Measurements from ENCODE around the gene MAP7D2. TPM values are rescaled to one million over a fixed set of nuclear protein-coding genes. Genes with fewer than 3 reads are reported as not detected.

Gene MAP7D2
- total and polyA plus RNA-seq, 9 of the 15 experiments (the other 6 are each of a cell fraction or from before 2014, with no cell fraction given) = 0.01 to 0.04 (median 0.03) TPM; not detected in 4

- TF ChIP-seq CTCF (IDR thresholded peaks at IDR 0.05 in 2 of 3, conservative IDR thresholded peaks at IDR 0.05 in 1 of 3; ENCODE audit: insufficient read depth in 2 of 3, low read depth in 1 of 3, low read length in 3 of 3) (peak; percentile 52 to 70 (median 58)), ZNF717 (CRISPR knock-in tag; IDR thresholded peaks at IDR 0.05) (no peak), NR2C1 (IDR thresholded peaks at IDR 0.05) (no peak), NR2C1 (tag; IDR thresholded peaks at IDR 0.05) (no peak)
These were observed 49.6 kb downstream of the MAP7D2 start (continued) for GRCh38 chrX:20066968-20067708.

GRCh38 chrX:20063716-20064351 lies 52.9 kb downstream of the MAP7D2 start:
- no TSS peak for BruUV-seq (replicated peaks)
- TF ChIP-seq CTCF (IDR thresholded peaks at IDR 0.05 in 2 of 3, conservative IDR thresholded peaks at IDR 0.05 in 1 of 3; ENCODE audit: insufficient read depth in 2 of 3, low read depth in 1 of 3, low read length in 3 of 3) = peak; percentile 18 to 59 (median 45); a peak in 3 of 6 replicates
- TF ChIP-seq NFATC3 (IDR thresholded peaks at IDR 0.05) = no peak
- 0 out of 2 replicates have a peak, but pooled peaks have one; percentile 28 for TF ChIP-seq ZNF764 (CRISPR knock-in tag; IDR thresholded peaks at IDR 0.05; ENCODE audit: low read depth)
- peak in 1 of 2 experiments; percentile 48; a peak in 2 of 4 replicates for TF ChIP-seq RAD21 (CRISPR knock-in tag; conservative IDR thresholded peaks at IDR 0.05 in 1 of 2, IDR thresholded peaks at IDR 0.05 in 1 of 2)
- ChIA-PET POLR2A (no interaction called here), CTCF (ENCODE audit: low intra/inter-chr PET ratio) (no interaction called here)
- peak; percentile 12 to 20 (median 14) for DNase-seq (ENCODE audit: extremely low read depth in 1 of 4, low spot score in 3 of 4)
- ATAC-seq = peak; percentile 75
- Histone ChIP-seq H3K79me2 (ENCODE audit: control insufficient read depth, insufficient read depth, low read length) (no peaks in the 10 kb centered on the region), H3K36me3 (ENCODE audit: control insufficient read depth, insufficient read depth, low read length) (no peaks in the 10 kb centered on the region), H3K4me2 (ENCODE audit: insufficient read depth, low read length) (no peak overlapping the region), H3K27me3 (ENCODE audit: control insufficient read depth in 2 of 2, insufficient read depth in 2 of 2, low read length in 2 of 2) (peaks cover 0 to 23% of the 10 kb centered on the region in 2 experiments; a peak in 2 of 5 replicates), H4K20me1 (replicated peaks; ENCODE audit: control insufficient read depth, insufficient read depth, low read length) (peaks cover 5% of the 10 kb centered on the region; the same call in 1 of the 2 replicates), H3K4me3 (no peak overlapping the region), H2AFZ (ENCODE audit: low read depth, low read length) (no peak overlapping the region), H3K9ac (ENCODE audit: insufficient read depth in 1 of 2, low read depth in 2 of 2, low read length in 2 of 2) (no peak overlapping the region), H3K9me3 (replicated peaks; ENCODE audit: control insufficient read depth, insufficient read depth, low read depth, low read length) (no peaks in the 10 kb centered on the region), H3K9me1 (ENCODE audit: control insufficient read depth, insufficient read depth, low read length) (no peaks in the 10 kb centered on the region), H3K27ac (ENCODE audit: extremely low read depth, low read depth, low read length) (no peak overlapping the region), H3K4me1 (replicated peaks in 1 of 2; ENCODE audit: control insufficient read depth in 2 of 2, insufficient read depth in 2 of 2, low read length in 2 of 2) (no peaks in the 10 kb centered on the region)
- in situ Hi-C loops (cut with MboI) = loop anchor here (10.0 kb wide), 1 partner anchor 159 kb away; no protein-coding TSS in a partner anchor
- intact Hi-C loops (cut with micrococcal nuclease) = loop anchor here (5.0 kb wide), 1 partner anchor 378 kb away; no protein-coding TSS in a partner anchor
- FAIRE-seq = no peak
- 1% methylated on average over 8 of the region's 9 CpGs for WGBS (ENCODE audit: insufficient coverage, low coverage, missing lambda C conversion rate)
